SK-N-SH treated with all-trans-retinoic acid at 6 μM for 48 hours (cell line): ENCODE data around the gene CACNA1C.

ENCODE experiments used
- ATAC-seq: fragments of 200-7000 bp; cut with Tn5 transposase; 3 replicates; pipeline ENCODE4 v1.9.1; 2020; ENCODE audit warnings: mild to moderate bottlenecking, moderate library complexity
- ARNTL ChIP-seq: fragments of 450-650 bp; formaldehyde crosslinking; IDR thresholded peaks from 2 replicates; pipeline ENCODE4 v1.5.0; 2020; ENCODE audit warnings: low read depth, mild to moderate bottlenecking, moderate library complexity, borderline replicate concordance
- BACH2 ChIP-seq: fragments of 250-450 bp; sonication (Bioruptor Pico); IDR thresholded peaks from 2 replicates; pipeline ENCODE4 v1.9.0; 2021; ENCODE audit warnings: mild to moderate bottlenecking, borderline replicate concordance
- CSDC2 ChIP-seq: fragments of 250-450 bp; sonication (Bioruptor Pico); IDR thresholded peaks from 2 replicates; pipeline ENCODE4 v1.5.0; 2020; ENCODE audit warnings: mild to moderate bottlenecking, moderate library complexity
- GLIS3 ChIP-seq: fragments of 250-450 bp; sonication (Bioruptor Pico); IDR thresholded peaks from 2 replicates; pipeline ENCODE4 v1.5.0; 2020; ENCODE audit warnings: mild to moderate bottlenecking, moderate library complexity
- OSR1 ChIP-seq: fragments of 250-450 bp; sonication (Bioruptor Pico); IDR thresholded peaks from 2 replicates; pipeline ENCODE4 v1.8.0; 2022; ENCODE audit warnings: moderate library complexity, mild to moderate bottlenecking, inconsistent platforms
- RARB ChIP-seq: fragments of 250-450 bp; sonication (Bioruptor Pico); IDR thresholded peaks from 2 replicates; pipeline ENCODE4 v1.8.0; 2021; ENCODE audit warnings: mild to moderate bottlenecking, moderate library complexity
- TCF4 ChIP-seq: fragments of 250-450 bp; sonication (Bioruptor Pico); IDR thresholded peaks from 2 replicates; pipeline ENCODE4 v1.8.0; 2021; ENCODE audit warnings: mild to moderate bottlenecking, moderate library complexity, borderline replicate concordance
- TOX ChIP-seq: fragments of 250-450 bp; sonication (Bioruptor Pico); IDR thresholded peaks from 2 replicates; pipeline ENCODE4 v1.8.0; 2021; ENCODE audit warnings: mild to moderate bottlenecking, moderate library complexity, borderline replicate concordance
- ZC3H10 ChIP-seq: fragments of 250-450 bp; sonication (Bioruptor Pico); IDR thresholded peaks from 2 replicates; pipeline ENCODE4 v1.5.1; 2021; ENCODE audit warnings: mild to moderate bottlenecking, moderate library complexity
- ZFP3 ChIP-seq: fragments of 250-450 bp; sonication (Bioruptor Pico); IDR thresholded peaks from 2 replicates; pipeline ENCODE4 v1.5.0; 2020; ENCODE audit warnings: mild to moderate bottlenecking, moderate library complexity
- ZFP30 ChIP-seq: fragments of 450-650 bp; formaldehyde crosslinking; IDR thresholded peaks from 2 replicates; pipeline ENCODE4 v1.5.0; 2022; ENCODE audit warnings: mild to moderate bottlenecking, moderate library complexity
- ZNF565 ChIP-seq: fragments of 450-650 bp; formaldehyde crosslinking; conservative IDR thresholded peaks from 2 replicates; pipeline ENCODE4 v1.5.0; 2020; ENCODE audit warnings: low read depth, mild to moderate bottlenecking, moderate library complexity
- ZNF70 ChIP-seq: fragments of 450-650 bp; formaldehyde crosslinking; IDR thresholded peaks from 2 replicates; pipeline ENCODE4 v1.5.0; 2020; ENCODE audit warnings: mild to moderate bottlenecking, moderate library complexity
- ZNF8 ChIP-seq: fragments of 450-650 bp; formaldehyde crosslinking; IDR thresholded peaks from 2 replicates; pipeline ENCODE4 v1.5.0; 2020; ENCODE audit warnings: mild to moderate bottlenecking, moderate library complexity
- TF ChIP-seq, protein P1 (sequence below): fragments of 250-450 bp; sonication (Bioruptor Pico); IDR thresholded peaks from 2 replicates; pipeline ENCODE4 v1.5.0; 2020; ENCODE audit warnings: mild to moderate bottlenecking, moderate library complexity
- TF ChIP-seq, protein P2 (sequence below): fragments of 250-450 bp; sonication (Bioruptor Pico); IDR thresholded peaks from 2 replicates; pipeline ENCODE4 v1.5.1; 2021; ENCODE audit warnings: mild to moderate bottlenecking, moderate library complexity
- TF ChIP-seq, protein P3 (sequence below): fragments of 250-450 bp; sonication (Bioruptor Pico); IDR thresholded peaks from 2 replicates; pipeline ENCODE4 v1.8.0; 2020; ENCODE audit warnings: mild to moderate bottlenecking, moderate library complexity, borderline replicate concordance
- TF ChIP-seq, protein P4 (sequence below): fragments of 250-450 bp; sonication (Bioruptor Pico); IDR thresholded peaks from 2 replicates; pipeline ENCODE4 v1.5.1; 2020; ENCODE audit warnings: low read depth, mild to moderate bottlenecking, moderate library complexity
- TF ChIP-seq, protein P5 (sequence below): fragments of 250-450 bp; sonication (Bioruptor Pico); IDR thresholded peaks from 2 replicates; pipeline ENCODE4 v1.8.0; 2021; ENCODE audit warnings: low read depth, mild to moderate bottlenecking, moderate library complexity, borderline replicate concordance

The CACNA1C gene

DNA sequence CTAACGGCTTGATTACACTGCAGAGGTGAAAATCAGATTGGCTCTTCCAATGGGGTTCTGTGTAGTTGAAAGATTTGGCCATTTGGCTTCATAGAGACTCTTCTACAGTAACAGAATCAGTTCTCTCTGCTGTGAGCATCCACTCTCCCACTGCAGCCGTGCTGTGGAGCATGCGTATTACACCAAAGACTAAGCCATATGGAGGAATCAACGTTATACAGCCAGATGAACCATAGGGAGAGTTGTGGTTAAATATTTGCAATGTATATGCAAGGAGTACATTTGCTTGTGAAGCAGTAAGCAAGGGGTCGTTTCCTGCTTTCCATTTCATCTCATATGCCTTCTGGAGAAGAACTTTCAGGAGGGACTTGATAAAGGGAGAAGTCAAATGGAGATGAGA lies 410.9 kb downstream of the CACNA1C start:
- no peak for ATAC-seq
- TF ChIP-seq TOX (CRISPR knock-in tag): no peak
- TF ChIP-seq ZC3H10 (CRISPR knock-in tag): no peak
- TF ChIP-seq OSR1: no peak
- no peak for TF ChIP-seq BACH2 (CRISPR knock-in tag)
- TF ChIP-seq, protein P1, sequence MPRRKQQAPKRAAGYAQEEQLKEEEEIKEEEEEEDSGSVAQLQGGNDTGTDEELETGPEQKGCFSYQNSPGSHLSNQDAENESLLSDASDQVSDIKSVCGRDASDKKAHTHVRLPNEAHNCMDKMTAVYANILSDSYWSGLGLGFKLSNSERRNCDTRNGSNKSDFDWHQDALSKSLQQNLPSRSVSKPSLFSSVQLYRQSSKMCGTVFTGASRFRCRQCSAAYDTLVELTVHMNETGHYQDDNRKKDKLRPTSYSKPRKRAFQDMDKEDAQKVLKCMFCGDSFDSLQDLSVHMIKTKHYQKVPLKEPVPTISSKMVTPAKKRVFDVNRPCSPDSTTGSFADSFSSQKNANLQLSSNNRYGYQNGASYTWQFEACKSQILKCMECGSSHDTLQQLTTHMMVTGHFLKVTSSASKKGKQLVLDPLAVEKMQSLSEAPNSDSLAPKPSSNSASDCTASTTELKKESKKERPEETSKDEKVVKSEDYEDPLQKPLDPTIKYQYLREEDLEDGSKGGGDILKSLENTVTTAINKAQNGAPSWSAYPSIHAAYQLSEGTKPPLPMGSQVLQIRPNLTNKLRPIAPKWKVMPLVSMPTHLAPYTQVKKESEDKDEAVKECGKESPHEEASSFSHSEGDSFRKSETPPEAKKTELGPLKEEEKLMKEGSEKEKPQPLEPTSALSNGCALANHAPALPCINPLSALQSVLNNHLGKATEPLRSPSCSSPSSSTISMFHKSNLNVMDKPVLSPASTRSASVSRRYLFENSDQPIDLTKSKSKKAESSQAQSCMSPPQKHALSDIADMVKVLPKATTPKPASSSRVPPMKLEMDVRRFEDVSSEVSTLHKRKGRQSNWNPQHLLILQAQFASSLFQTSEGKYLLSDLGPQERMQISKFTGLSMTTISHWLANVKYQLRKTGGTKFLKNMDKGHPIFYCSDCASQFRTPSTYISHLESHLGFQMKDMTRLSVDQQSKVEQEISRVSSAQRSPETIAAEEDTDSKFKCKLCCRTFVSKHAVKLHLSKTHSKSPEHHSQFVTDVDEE (CRISPR knock-in tag): no peak

DNA sequence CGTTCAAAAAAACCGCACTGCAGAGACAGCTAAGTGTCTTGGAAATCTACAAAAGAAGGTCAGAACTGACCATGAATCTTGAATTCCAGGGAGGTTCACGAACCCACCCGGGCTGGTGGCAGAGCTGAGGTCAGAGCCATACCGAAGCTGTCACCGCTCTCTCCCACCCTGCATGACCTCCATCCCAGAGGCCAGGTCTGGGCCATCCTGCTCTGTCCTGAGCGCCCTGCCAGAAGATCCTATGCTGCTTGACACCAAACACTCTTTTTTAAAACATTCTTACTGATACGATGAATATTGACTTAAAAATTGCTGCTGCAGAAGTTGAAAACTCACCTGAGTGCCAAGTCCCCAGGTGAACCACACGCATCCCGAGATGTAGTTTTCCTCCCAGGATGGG lies 412.9 kb downstream of the CACNA1C start:
- TF ChIP-seq, protein P2, sequence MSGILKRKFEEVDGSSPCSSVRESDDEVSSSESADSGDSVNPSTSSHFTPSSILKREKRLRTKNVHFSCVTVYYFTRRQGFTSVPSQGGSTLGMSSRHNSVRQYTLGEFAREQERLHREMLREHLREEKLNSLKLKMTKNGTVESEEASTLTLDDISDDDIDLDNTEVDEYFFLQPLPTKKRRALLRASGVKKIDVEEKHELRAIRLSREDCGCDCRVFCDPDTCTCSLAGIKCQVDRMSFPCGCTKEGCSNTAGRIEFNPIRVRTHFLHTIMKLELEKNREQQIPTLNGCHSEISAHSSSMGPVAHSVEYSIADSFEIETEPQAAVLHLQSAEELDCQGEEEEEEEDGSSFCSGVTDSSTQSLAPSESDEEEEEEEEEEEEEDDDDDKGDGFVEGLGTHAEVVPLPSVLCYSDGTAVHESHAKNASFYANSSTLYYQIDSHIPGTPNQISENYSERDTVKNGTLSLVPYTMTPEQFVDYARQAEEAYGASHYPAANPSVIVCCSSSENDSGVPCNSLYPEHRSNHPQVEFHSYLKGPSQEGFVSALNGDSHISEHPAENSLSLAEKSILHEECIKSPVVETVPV (CRISPR knock-in tag): no peak
- TF ChIP-seq ZNF8 (CRISPR knock-in tag) (no peak), ZNF565 (CRISPR knock-in tag) (no peak)
- TF ChIP-seq, protein P3, sequence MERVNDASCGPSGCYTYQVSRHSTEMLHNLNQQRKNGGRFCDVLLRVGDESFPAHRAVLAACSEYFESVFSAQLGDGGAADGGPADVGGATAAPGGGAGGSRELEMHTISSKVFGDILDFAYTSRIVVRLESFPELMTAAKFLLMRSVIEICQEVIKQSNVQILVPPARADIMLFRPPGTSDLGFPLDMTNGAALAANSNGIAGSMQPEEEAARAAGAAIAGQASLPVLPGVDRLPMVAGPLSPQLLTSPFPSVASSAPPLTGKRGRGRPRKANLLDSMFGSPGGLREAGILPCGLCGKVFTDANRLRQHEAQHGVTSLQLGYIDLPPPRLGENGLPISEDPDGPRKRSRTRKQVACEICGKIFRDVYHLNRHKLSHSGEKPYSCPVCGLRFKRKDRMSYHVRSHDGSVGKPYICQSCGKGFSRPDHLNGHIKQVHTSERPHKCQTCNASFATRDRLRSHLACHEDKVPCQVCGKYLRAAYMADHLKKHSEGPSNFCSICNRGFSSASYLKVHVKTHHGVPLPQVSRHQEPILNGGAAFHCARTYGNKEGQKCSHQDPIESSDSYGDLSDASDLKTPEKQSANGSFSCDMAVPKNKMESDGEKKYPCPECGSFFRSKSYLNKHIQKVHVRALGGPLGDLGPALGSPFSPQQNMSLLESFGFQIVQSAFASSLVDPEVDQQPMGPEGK (CRISPR knock-in tag): no peak
- TF ChIP-seq, protein P4, sequence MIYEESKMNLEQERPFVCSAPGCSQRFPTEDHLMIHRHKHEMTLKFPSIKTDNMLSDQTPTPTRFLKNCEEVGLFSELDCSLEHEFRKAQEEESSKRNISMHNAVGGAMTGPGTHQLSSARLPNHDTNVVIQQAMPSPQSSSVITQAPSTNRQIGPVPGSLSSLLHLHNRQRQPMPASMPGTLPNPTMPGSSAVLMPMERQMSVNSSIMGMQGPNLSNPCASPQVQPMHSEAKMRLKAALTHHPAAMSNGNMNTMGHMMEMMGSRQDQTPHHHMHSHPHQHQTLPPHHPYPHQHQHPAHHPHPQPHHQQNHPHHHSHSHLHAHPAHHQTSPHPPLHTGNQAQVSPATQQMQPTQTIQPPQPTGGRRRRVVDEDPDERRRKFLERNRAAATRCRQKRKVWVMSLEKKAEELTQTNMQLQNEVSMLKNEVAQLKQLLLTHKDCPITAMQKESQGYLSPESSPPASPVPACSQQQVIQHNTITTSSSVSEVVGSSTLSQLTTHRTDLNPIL: no peak
- TF ChIP-seq, protein P5, sequence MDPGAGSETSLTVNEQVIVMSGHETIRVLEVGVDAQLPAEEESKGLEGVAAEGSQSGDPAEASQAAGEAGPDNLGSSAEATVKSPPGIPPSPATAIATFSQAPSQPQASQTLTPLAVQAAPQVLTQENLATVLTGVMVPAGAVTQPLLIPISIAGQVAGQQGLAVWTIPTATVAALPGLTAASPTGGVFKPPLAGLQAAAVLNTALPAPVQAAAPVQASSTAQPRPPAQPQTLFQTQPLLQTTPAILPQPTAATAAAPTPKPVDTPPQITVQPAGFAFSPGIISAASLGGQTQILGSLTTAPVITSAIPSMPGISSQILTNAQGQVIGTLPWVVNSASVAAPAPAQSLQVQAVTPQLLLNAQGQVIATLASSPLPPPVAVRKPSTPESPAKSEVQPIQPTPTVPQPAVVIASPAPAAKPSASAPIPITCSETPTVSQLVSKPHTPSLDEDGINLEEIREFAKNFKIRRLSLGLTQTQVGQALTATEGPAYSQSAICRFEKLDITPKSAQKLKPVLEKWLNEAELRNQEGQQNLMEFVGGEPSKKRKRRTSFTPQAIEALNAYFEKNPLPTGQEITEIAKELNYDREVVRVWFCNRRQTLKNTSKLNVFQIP (CRISPR knock-in tag): no peak
- TF ChIP-seq, all 23 proteins: peak for 0
- ATAC-seq: no peak

DNA sequence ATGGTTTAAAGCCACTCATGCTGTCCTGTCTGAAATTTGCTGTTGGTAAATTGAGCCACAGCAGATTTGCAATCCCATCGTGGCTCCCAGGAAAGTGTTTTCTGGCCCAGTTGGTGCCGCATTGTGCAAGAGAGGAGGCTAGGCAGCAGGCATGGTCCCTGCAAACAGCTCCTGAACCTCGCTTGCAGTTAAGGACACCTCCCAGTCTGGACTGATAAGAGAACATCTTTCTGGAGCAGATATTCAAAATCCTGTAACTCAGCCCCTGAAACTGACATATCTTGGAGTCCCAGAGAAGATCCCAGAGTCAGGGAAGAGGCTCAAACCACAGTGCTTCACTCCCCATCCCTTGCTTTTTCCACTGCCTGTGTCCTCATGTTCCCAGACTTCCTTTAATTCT lies 413.4 kb downstream of the CACNA1C start:
- TF ChIP-seq ZFP30 (CRISPR knock-in tag): no peak
- TF ChIP-seq BACH2 (CRISPR knock-in tag): no peak
- TF ChIP-seq RARB (CRISPR knock-in tag): no peak
- no peak for TF ChIP-seq CSDC2 (CRISPR knock-in tag)
- TF ChIP-seq, protein P2 (CRISPR knock-in tag): no peak
- TF ChIP-seq TOX (CRISPR knock-in tag): no peak
- no peak for TF ChIP-seq OSR1
- TF ChIP-seq GLIS3 (CRISPR knock-in tag): no peak
- TF ChIP-seq ZNF70 (CRISPR knock-in tag): no peak
- TF ChIP-seq, protein P4: no peak
- TF ChIP-seq ARNTL (CRISPR knock-in tag): no peak
- no peak for TF ChIP-seq TCF4 (CRISPR knock-in tag)
- no peak for TF ChIP-seq ZNF8 (CRISPR knock-in tag)
- TF ChIP-seq, protein P1 (CRISPR knock-in tag): no peak
- no peak for TF ChIP-seq ZNF565 (CRISPR knock-in tag)
- no peak for TF ChIP-seq ZC3H10 (CRISPR knock-in tag)
- no peak for TF ChIP-seq ZFP3
- TF ChIP-seq, protein P3 (CRISPR knock-in tag): no peak
- ATAC-seq: no peak
